Smooth muscle cell (in vitro differentiated cells): ENCODE data around the gene FUT2. TPM values are rescaled to one million over a fixed set of nuclear protein-coding genes. Genes with fewer than 3 reads are reported as not detected.

Source experiments
- DNase-seq: peaks from one replicate; lab custom pipeline; 2025; ENCODE audit not compliant: unreplicated experiment; lab: John Stamatoyannopoulos, UW
- H2AFZ ChIP-seq: fragments of 200-600 bp; sonication (generic); 2 replicates; pipeline ENCODE4 v1.6.0; 2016; ENCODE audit warnings: antibody characterized with exemption, low read depth, mild to moderate bottlenecking
- H3F3A ChIP-seq: fragments of 200-600 bp; sonication (generic); 2 replicates; pipeline ENCODE4 v1.6.0; 2017; ENCODE audit warnings: antibody characterized with exemption, low read depth
- H3K27ac ChIP-seq: fragments of 200-600 bp; sonication (generic); 2 replicates; pipeline ENCODE4 v1.5.1; 2016; ENCODE audit warnings: low read depth, mild to moderate bottlenecking
- H3K27me3 ChIP-seq: fragments of 200-600 bp; sonication (generic); 2 replicates; pipeline ENCODE4 v1.6.1; 2016; ENCODE audit warnings: low read depth, mild to moderate bottlenecking
- H3K36me3 ChIP-seq: fragments of 200-600 bp; sonication (generic); 2 replicates; pipeline ENCODE4 v1.5.1; 2016; ENCODE audit warnings: low read depth
- H3K4me1 ChIP-seq: fragments of 200-600 bp; sonication (generic); 2 replicates; pipeline ENCODE4 v1.5.1; 2016; ENCODE audit warnings: low read depth
- H3K4me2 ChIP-seq: fragments of 200-600 bp; sonication (generic); 2 replicates; pipeline ENCODE4 v1.6.0; 2016; ENCODE audit warnings: mild to moderate bottlenecking
- H3K4me3 ChIP-seq: fragments of 200-600 bp; sonication (generic); 2 replicates; pipeline ENCODE4 v1.5.1; 2016; ENCODE audit warnings: mild to moderate bottlenecking
- H3K79me2 ChIP-seq: fragments of 200-600 bp; sonication (generic); 2 replicates; pipeline ENCODE4 v1.6.0; 2016; ENCODE audit warnings: low read depth, mild to moderate bottlenecking
- H3K9ac ChIP-seq: fragments of 200-600 bp; sonication (generic); 2 replicates; pipeline ENCODE4 v1.6.0; 2016; ENCODE audit warnings: low read depth
- H3K9me3 ChIP-seq: fragments of 200-600 bp; sonication (generic); replicated peaks from 2 replicates; pipeline ENCODE4 v1.5.1; 2016; ENCODE audit warnings: low read depth
- H4K20me1 ChIP-seq: fragments of 200-600 bp; sonication (generic); 2 replicates; pipeline ENCODE4 v1.6.0; 2016; ENCODE audit warnings: low read depth
- CTCF ChIP-seq: fragments of 200-600 bp; sonication (generic); IDR thresholded peaks from 2 replicates; pipeline ENCODE4 v1.5.1; 2017; ENCODE audit warnings: borderline replicate concordance, mild to moderate bottlenecking, antibody characterized with exemption; ENCODE audit not compliant: insufficient read depth, poor library complexity, severe bottlenecking
- WGBS: methylation state at CpG from one replicate; pipeline ENCODE4 v1.1.7; 2016; ENCODE audit warnings: low lambda C conversion rate; 5-methylcytosine and 5-hydroxymethylcytosine counted together
- polyA plus RNA-seq: library from polyadenylated mRNA; unstranded; fragments of >200 nt; fragmentation: Nextera tagmentation; extraction: Ambion mirVana; gene quantifications from 2 replicates; pipeline ENCODE4 v1.2.1, GENCODE V29; 2016
- total RNA-seq: library from RNA; depleted of rRNA; stranded (reverse); fragments of >200 nt; gene quantifications from 2 replicates; pipeline ENCODE4 v1.2.3, GENCODE V29; 2014

The FUT2 gene
- total and polyA plus RNA-seq, 2 experiments from 2014 or later = 0.18 to 1.1 TPM

GRCh38 chr19:48720251-48720612 is 24.5 kb downstream of the FUT2 start:
- WGBS = 36% methylated on average over 11 of the region's 12 CpGs

GRCh38 chr19:48720613-48721296 is 25.0 kb downstream of the FUT2 start:
- peak overlapping the region; percentile 77 for H2AFZ ChIP-seq
- DNase-seq = peak; percentile 90
- no peaks in the 10 kb centered on the region for H4K20me1 ChIP-seq
- peak overlapping the region; percentile 80 for H3K4me3 ChIP-seq
- H3K79me2 ChIP-seq = no peaks in the 10 kb centered on the region
- H3K9me3 ChIP-seq = no peaks in the 10 kb centered on the region
- no peaks in the 10 kb centered on the region for H3K27me3 ChIP-seq
- peak overlapping the region; percentile 66 for H3K9ac ChIP-seq
- H3F3A ChIP-seq = peaks cover 8% of the 10 kb centered on the region
- peaks cover 11% of the 10 kb centered on the region for H3K4me1 ChIP-seq
- peak overlapping the region; percentile 85 for H3K4me2 ChIP-seq
- WGBS = under 1% methylated on average over 40 of the region's 42 CpGs
- no peak for TF ChIP-seq CTCF
- H3K27ac ChIP-seq = peak overlapping the region; percentile 79
- H3K36me3 ChIP-seq = no peaks in the 10 kb centered on the region

More at GRCh38 chr19:48720251-48720612, 24.5 kb downstream of the FUT2 start:
- H3K79me2 ChIP-seq = no peaks in the 10 kb centered on the region
- no peak overlapping the region for H3K27ac ChIP-seq
- H4K20me1 ChIP-seq = no peaks in the 10 kb centered on the region
- peak overlapping the region; percentile 77 for H2AFZ ChIP-seq
- H3K4me2 ChIP-seq = peak overlapping the region; percentile 85
- DNase-seq = no peak
- H3F3A ChIP-seq = peaks cover 8% of the 10 kb centered on the region
- no peak overlapping the region for H3K9ac ChIP-seq
- no peak for TF ChIP-seq CTCF
- peaks cover 11% of the 10 kb centered on the region for H3K4me1 ChIP-seq
- no peaks in the 10 kb centered on the region for H3K27me3 ChIP-seq
- H3K9me3 ChIP-seq = no peaks in the 10 kb centered on the region
- H3K4me3 ChIP-seq = peak overlapping the region; percentile 80
- no peaks in the 10 kb centered on the region for H3K36me3 ChIP-seq

GRCh38 chr19:48722196-48722708 is 26.5 kb downstream of the FUT2 start:
- H3K4me1 ChIP-seq = peaks cover 1% of the 10 kb centered on the region
- H3K9ac ChIP-seq = no peak overlapping the region
- no peaks in the 10 kb centered on the region for H3K36me3 ChIP-seq
- H3K9me3 ChIP-seq = no peaks in the 10 kb centered on the region
- TF ChIP-seq CTCF = no peak
- no peak overlapping the region for H2AFZ ChIP-seq
- H3K79me2 ChIP-seq = no peaks in the 10 kb centered on the region
- peaks cover 1% of the 10 kb centered on the region for H3F3A ChIP-seq
- no peak for DNase-seq
- WGBS = 94% methylated on average over 11 of the region's 11 CpGs
- H4K20me1 ChIP-seq = no peaks in the 10 kb centered on the region
- no peak overlapping the region for H3K4me3 ChIP-seq
- H3K27ac ChIP-seq = no peak overlapping the region
- no peaks in the 10 kb centered on the region for H3K27me3 ChIP-seq
- no peak overlapping the region for H3K4me2 ChIP-seq
